HuH-7.5 (cell line): ENCODE results near the gene ERBB4.
"Not testable (repeated sequence)": the region's sequence is repeated elsewhere in the genome, so short reads cannot be mapped to it uniquely, and the experiment has no call there.

Experiments
- DNase-seq: peaks from one replicate; pipeline ENCODE4 v3.0.0; 2011; ENCODE audit warnings: low spot score

Gene ERBB4

GRCh38 chr2:211709389-211709788 is 829.2 kb downstream of the ERBB4 start:
- no peak for DNase-seq

DNA sequence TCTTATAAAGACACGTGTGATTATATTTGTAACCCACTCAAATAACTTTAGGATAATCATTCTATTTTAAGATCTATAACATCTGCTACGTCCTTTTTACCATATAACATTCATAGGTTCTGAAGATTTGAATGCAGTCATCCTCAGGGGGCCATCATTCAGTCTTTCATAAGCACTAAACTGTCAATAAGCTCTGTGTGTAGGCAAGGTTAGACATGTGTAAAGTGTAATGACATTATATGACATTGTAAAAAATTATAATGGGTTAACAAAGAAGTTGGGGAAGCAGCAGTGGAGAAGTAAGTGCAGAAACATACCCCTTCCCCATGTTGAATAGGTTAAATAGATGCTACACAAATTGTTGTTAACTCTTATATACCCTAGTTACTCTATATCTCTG is 845.9 kb downstream of the ERBB4 start:
- DNase-seq = no peak

DNA sequence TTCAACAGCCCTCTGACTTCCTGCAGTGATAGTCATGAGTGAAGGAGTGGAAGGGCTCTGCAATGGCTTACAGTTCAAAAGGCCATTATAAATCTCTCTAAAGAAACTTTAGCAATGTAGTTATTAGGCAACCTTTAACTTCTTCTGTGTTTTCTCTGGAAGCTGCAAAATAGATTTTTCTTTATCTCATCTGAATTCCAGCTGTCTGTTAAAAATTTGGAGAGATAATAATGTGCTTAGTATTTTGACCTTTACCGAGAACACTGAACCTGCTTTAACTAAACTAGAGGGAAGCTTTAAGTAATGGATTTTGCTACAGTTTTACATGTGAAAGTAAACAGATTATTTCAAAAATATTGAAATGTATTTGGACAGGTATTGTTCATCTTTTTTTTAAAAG is 847.9 kb downstream of the ERBB4 start:
- DNase-seq = no peak

DNA sequence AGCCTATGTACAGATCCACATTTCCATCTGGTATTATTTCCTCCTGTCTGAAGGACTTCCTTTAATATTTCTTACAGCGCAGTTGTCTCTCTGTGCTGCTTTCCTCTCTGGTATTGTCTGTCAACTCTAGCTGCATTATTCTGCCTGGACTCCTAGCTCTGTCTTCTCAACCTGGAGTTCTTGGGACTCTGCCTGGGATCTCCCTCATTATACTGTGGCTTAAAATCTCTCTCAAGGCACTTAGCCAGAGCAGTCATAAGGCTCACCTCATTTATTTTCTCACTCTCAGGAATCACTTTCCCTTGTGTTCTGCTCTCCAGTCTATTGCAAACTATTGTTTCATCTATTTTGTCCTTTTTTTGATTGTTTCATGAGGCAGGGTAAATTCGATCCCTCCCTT is 850.4 kb downstream of the ERBB4 start:
- no peak for DNase-seq

- no peak for DNase-seq
Observed at GRCh38 chr2:211674715-211675114, 863.9 kb downstream of the ERBB4 start.

- DNase-seq = no peak
Observed at GRCh38 chr2:211673133-211673905, 865.3 kb downstream of the ERBB4 start.

DNA sequence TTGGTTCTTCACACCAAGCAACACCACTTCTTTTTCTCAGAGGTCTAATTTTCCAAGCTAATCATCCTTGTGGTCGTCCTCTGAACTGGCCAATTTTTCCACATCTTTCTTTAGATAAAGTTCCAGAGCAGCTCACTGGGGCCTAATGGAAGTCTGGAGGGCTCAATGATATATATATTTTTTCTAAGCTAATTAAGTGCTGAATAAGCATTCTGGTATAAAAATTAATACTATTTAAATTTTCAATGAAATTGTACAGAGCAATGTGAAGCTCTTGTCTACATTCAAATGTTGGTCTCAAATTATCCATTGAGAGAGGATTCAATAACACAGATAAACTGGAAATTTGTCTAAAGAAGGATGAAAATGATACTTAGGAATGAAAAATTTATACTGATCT is 866.6 kb downstream of the ERBB4 start:
- no peak for DNase-seq

DNA sequence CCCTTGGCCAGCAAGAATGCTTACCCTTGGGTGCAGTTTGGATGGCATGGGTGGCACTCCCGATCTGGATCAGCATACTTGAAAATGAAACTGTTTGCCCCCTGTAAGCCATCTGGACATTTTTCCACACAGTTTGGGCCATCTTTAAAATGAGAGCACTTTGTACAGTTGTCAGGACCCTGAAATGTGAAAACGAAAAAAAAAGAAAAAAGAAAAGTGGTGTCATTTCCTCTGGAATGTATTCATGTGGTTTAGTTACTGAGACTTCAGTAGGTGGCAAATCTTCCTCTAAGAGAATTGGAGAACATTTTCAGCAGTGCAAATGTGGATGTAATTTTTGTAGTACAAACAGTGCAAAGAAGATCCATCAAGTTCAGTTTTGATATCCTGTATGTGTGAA is 873.3 kb downstream of the ERBB4 start:
- DNase-seq = no peak

GRCh38 chr2:211664321-211664720 is 874.3 kb downstream of the ERBB4 start:
- no peak for DNase-seq

DNA sequence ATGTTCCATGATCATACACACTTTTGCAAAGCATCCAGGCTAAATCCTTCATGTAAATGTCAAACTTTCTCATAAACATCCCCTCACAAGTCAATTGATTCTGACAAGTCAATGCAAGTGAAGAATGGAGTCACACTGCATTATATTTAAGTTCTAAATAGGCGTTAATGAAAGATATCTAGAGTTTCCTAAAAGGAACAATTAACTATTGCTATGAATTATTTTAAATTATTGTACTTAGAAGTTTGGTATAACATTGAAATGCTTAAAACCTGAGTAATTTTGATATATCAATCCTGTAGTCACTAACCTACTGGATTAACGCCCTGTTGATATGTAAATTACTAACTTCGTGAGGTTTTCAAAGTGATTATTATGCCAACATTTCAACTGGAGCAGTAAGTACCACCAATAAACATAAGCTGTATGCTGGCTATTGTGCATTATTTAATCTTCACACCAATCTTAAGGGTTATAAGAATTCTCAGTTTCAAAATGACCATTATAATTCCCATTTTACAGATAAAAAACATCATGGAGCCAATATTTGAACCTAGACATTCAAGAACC is 884.3 kb downstream of the ERBB4 start:
- DNase-seq = no peak

DNA sequence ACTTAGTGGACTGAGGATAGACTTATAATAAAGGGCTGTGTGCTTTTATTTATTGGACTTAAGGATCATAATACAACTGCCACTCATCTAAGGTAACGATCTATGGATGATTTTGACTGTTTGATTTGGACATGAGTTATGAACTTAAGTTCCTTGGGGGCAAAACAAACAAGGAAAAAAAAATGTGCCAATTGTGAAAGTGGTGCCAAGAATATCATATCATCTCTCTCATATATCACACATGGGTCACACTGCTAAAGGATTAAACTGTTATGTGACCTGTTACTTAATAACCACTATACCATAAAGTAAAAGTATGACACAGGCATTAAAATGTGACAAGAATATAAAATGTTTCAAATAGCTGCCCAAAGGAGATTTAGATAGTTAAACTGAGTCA is 886.3 kb downstream of the ERBB4 start:
- DNase-seq = no peak

- no peak for DNase-seq
Observed at GRCh38 chr2:211649331-211649730, 889.3 kb downstream of the ERBB4 start.

GRCh38 chr2:211631503-211631902 is 907.1 kb downstream of the ERBB4 start:
- DNase-seq = no peak

DNA sequence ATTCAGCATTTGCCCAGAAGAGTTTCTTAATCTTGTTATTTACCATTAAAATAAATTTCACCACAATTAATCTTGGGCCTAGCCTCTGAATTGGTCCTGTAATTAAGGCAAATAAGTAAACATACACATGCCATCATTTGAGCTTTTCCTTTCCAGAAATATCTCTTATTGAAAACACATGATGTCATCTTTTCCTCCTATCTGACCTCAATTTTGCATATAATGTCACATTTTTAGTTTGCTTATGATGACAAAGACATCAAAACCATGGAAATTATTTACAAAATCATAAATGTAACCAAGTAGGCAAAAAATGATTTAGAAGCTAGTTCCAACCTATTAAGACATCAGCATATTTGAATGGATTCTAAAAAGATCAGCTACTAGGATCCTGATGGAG is 915.5 kb downstream of the ERBB4 start:
- no peak for DNase-seq

DNA sequence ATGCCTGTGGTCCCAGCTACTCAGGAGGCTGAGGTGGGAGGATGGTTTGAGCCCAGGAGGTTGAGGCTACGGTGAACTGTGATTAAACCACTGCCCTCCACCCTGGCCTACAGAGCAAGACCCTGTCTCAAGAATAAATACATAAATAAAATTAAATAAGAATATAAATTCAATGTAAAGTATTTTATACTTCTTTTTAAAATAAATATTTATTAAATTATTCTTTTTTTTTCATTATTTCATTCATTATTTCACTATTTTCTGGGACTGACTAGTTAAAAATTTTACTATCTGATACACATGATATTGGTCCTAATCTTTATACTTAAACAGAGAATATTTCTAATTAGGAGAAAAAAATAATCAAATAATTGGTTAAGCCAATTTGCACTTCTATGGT is 917.6 kb downstream of the ERBB4 start:
- no peak for DNase-seq

- DNase-seq = no peak
Observed at GRCh38 chr2:211617803-211618202, 920.8 kb downstream of the ERBB4 start.

DNA sequence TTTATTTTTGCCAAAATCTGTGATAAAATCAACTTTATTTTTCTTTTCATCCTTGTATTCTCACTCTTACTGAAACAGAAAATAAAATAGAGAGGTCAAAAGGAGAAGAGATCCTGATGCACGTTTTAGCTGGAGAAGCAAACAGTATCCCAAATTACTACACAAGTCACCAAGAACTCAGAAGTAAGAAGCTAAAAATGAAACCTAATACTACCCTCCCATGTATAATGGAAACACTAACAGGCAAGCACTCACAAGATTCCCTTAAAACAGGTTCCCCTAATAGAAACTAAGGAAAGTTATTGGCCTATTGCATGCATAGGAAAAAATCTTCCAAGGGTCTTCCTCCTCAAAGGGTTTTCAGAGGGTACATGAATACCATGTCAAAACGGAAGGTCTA is 927.0 kb downstream of the ERBB4 start:
- no peak for DNase-seq

GRCh38 chr2:211611061-211611518 is 927.5 kb downstream of the ERBB4 start:
- DNase-seq = no peak

DNA sequence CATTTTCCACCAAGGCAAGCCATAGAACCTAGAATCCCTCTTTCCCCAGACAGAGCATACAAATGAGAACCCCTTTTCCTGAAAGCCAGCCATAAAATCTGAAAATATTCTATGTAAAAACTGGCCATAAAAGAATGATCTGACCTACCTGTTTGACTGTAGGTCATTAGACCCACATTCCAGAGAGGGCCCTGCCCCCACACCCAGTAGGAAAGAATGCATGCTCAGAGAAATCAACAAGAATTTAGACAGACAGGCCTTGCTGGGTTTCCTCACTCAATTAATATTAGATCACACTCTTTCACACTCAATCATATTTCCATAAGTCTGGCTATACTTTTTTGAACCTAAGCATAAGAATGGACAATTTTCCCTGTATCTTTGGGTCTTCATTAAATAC is 929.5 kb downstream of the ERBB4 start:
- DNase-seq = no peak

GRCh38 chr2:211599146-211599545 is 939.5 kb downstream of the ERBB4 start:
- DNase-seq = no peak

- no peak for DNase-seq
Observed at GRCh38 chr2:211598238-211598637, 940.4 kb downstream of the ERBB4 start.

DNA sequence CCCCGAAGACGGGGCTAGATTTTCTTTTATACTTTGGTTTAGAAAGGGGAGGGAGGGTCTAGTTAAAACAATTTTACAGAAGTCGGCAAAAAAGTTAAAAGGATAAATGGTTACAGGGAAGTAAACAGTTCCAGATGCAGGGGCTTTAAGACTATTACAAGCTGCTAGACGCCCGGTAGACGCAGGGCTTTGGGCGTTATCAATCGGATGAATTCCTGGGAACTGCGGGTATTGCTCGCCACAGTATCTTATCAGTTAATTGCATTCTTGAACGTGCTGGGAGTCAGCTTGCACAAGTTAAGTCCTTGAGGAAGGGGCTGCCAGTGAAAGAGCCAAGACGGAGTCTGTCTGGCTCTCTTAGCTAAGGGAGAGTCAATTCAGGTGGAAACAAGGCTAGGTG is 946.6 kb downstream of the ERBB4 start:
- not testable (repeated sequence) for DNase-seq

DNA sequence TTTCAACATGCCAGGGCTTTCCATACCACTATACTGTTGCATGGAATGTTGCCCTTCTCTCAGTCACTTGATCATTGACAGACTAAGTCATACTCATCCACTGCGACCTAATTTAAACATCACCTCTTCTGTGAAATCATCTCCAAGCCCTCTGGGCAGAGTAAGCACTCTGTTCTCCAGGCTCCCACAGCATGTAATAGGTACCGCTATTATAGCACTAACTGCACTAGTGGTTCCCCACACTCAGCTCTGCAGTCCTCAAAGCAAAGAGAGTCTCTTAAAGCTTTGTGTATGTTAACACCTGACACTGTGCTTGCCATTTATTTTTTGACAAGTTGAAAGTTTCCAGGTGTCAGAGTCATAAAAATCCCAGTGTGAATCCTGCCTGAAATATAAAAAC is 947.2 kb downstream of the ERBB4 start:
- DNase-seq = no peak

GRCh38 chr2:211568439-211568838 is 970.2 kb downstream of the ERBB4 start:
- no peak for DNase-seq
